Esophagus (tissue), 2 donors: ENCODE results near the gene SKA2. TPM values are rescaled to one million over a fixed set of nuclear protein-coding genes. Genes with fewer than 3 reads are reported as not detected.
A peak's percentile ranks its signal among the peaks of the same experiment; 100 is the strongest.

Experiments used
- H3K27ac ChIP-seq, 2 donors: one replicate each; pipeline ENCODE4 v1.5.1; 2013; ENCODE audit warnings: low read depth in 2 of 2, mild to moderate bottlenecking in 2 of 2, inconsistent platforms in 1 of 2, low read length in 1 of 2, moderate library complexity in 1 of 2
- H3K27me3 ChIP-seq, 2 donors: one replicate each; pipeline ENCODE4 v1.6.1; 2013; ENCODE audit warnings: low read length in 2 of 2, control low read depth in 1 of 2, mild to moderate bottlenecking in 1 of 2; ENCODE audit not compliant: insufficient read depth in 2 of 2, control insufficient read depth in 1 of 2
- H3K36me3 ChIP-seq, 2 donors: one replicate each; pipeline ENCODE4 v1.6.1; 2013; ENCODE audit warnings: low read length in 1 of 2; ENCODE audit not compliant: control insufficient read depth in 2 of 2, insufficient read depth in 2 of 2
- H3K4me1 ChIP-seq, 2 donors: one replicate each; pipeline ENCODE4 v1.6.1; 2013; ENCODE audit warnings: low read length in 1 of 2; ENCODE audit not compliant: control insufficient read depth in 2 of 2, insufficient read depth in 2 of 2
- H3K4me3 ChIP-seq, 2 donors: one replicate each; pipeline ENCODE4 v1.5.1; 2013; ENCODE audit warnings: low read length in 2 of 2, mild to moderate bottlenecking in 2 of 2, low read depth in 1 of 2, moderate library complexity in 1 of 2
- H3K9me3 ChIP-seq, 2 donors: one replicate each; pipeline ENCODE4 v1.6.1; 2013; ENCODE audit warnings: mild to moderate bottlenecking in 2 of 2, low read depth in 1 of 2, low read length in 1 of 2, moderate library complexity in 1 of 2; ENCODE audit not compliant: control insufficient read depth in 2 of 2, insufficient read depth in 1 of 2
- WGBS, 2 donors: extraction: QIAGEN DNeasy Blood & Tissue Kit; methylation state at CpG; one replicate each; pipeline ENCODE4 v1.1.7; 2013; 5-methylcytosine and 5-hydroxymethylcytosine counted together
- polyA plus RNA-seq, 2 donors: library from polyadenylated mRNA; stranded (reverse); fragments of 200-250 nt; gene quantifications; one replicate each; pipeline ENCODE4 v1.2.3, GENCODE V29; 2013
- donor health status: healthy with polysubstance abuse.
- donor health status: Bipolar disorder and iron deficiency.

The SKA2 gene
- polyA plus RNA-seq, 2 donors = 30.8 to 48.9 TPM

GRCh38 chr17:59131131-59131530, 23.9 kb downstream of the SKA2 start:
- 68 to 76% methylated on average over 1 of the region's 1 CpG for WGBS, 2 donors
- H3K27ac ChIP-seq = no peak overlapping the region
- no peaks in the 10 kb centered on the region for H3K36me3 ChIP-seq

DNA sequence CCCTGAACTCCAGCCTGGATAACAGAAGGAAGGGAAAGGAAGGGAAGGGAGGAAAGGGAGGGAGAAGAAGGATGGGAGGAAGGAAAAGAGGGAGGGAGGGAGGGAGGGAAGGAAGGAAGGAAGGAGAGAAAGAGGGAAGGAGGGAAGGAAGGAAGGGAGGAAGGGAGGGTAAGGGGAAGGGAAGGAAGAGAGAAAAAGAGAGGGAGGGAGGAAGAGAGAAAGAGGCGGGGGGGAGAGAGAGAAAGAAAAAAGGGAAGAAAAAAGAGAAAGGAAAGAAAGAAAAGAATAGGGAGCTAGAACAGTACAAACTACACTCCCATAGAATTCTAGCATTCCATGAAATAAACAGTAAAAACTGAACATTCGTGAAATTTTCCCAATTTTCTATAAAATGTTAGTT, 25.2 kb downstream of the SKA2 start:
- Histone ChIP-seq H3K27me3 (no peaks in the 10 kb centered on the region), H3K4me1 (no peaks in the 10 kb centered on the region), H3K9me3 (no peaks in the 10 kb centered on the region), H3K27ac (no peak overlapping the region), H3K4me3 (no peak overlapping the region), H3K36me3 (no peaks in the 10 kb centered on the region)
- WGBS, 2 donors = 50 to 72% methylated on average over 2 of the region's 2 CpGs

More at GRCh38 chr17:59131131-59131530, 23.9 kb downstream of the SKA2 start:
- no peaks in the 10 kb centered on the region for H3K9me3 ChIP-seq
- H3K4me1 ChIP-seq = no peaks in the 10 kb centered on the region
- H3K27me3 ChIP-seq = no peaks in the 10 kb centered on the region
- H3K4me3 ChIP-seq = no peak overlapping the region

DNA sequence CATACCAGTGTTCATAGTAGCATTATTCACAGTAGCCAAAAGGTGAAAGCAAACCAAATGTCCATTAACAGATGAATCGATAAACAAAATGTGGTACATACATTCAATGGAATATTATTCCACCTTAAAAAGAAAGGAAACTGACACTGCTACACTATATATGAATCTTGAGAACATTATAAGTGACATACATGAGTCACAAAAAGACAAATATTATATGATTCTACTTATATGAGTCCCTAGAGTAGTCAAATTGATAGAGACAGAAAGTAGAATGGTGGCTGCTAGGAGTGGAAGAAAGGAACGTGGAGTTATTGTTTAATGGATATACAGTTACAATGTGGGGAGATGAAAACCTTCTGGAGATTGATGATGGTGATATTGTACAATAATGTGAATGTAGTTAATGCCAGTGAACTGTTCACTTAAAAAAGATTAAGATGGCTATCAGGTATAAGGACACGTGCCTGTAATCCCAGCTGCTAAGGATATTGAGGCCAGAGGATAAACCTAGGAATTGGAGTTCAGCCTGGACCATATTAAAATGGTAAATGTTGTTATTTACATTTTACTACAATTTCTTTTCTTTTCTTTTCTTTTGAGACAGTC, 28.1 kb downstream of the SKA2 start:
- no peaks in the 10 kb centered on the region for H3K9me3 ChIP-seq
- WGBS, 2 donors = 59 to 74% methylated on average over 3 of the region's 3 CpGs

DNA sequence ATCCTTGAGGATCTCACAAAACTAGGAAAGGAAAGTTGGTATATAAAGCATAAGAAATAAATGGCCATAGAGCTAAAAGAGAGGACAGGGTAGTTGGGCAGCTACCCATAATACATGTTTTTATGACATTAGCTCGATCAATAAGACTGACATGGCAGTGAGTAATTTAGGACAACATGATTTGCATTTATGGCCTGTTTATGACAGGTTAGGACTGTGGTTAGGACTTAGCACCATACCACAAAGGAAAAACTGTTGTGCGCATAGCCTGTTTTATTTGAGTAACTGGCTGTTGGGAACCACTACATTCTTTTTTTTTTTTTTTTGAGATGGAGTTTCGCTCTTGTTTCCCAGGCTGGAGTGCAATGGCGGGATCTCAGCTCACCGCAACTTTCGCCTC, 30.3 kb downstream of the SKA2 start:
- no peaks in the 10 kb centered on the region for H3K4me1 ChIP-seq
- H3K9me3 ChIP-seq = no peaks in the 10 kb centered on the region
- no peaks in the 10 kb centered on the region for H3K27me3 ChIP-seq
- no peak overlapping the region for H3K27ac ChIP-seq
- WGBS, 2 donors = 91 to 96% methylated on average over 6 of the region's 6 CpGs
- H3K4me3 ChIP-seq = no peak overlapping the region
- H3K36me3 ChIP-seq = no peaks in the 10 kb centered on the region

More for the DNA sequence above, 28.1 kb downstream of the SKA2 start:
- Histone ChIP-seq H3K4me3 (no peak overlapping the region), H3K27ac (no peak overlapping the region), H3K4me1 (no peaks in the 10 kb centered on the region), H3K36me3 (no peaks in the 10 kb centered on the region), H3K27me3 (no peaks in the 10 kb centered on the region)

GRCh38 chr17:59121901-59122480, 33.0 kb downstream of the SKA2 start:
- Histone ChIP-seq H3K4me1 (no peaks in the 10 kb centered on the region), H3K27me3 (no peaks in the 10 kb centered on the region), H3K4me3 (no peak overlapping the region), H3K36me3 (no peaks in the 10 kb centered on the region), H3K9me3 (no peaks in the 10 kb centered on the region), H3K27ac (no peak overlapping the region)
- WGBS, 2 donors = 90 to 96% methylated on average over 9 of the region's 9 CpGs

- H3K36me3 ChIP-seq = no peaks in the 10 kb centered on the region
- no peaks in the 10 kb centered on the region for H3K27me3 ChIP-seq
- 91 to 94% methylated on average over 9 of the region's 9 CpGs for WGBS, 2 donors
- H3K9me3 ChIP-seq = no peaks in the 10 kb centered on the region
- no peaks in the 10 kb centered on the region for H3K4me1 ChIP-seq
- no peak overlapping the region for H3K27ac ChIP-seq
- H3K4me3 ChIP-seq = no peak overlapping the region
These were observed 39.5 kb downstream of the SKA2 start for GRCh38 chr17:59115474-59115873.

DNA sequence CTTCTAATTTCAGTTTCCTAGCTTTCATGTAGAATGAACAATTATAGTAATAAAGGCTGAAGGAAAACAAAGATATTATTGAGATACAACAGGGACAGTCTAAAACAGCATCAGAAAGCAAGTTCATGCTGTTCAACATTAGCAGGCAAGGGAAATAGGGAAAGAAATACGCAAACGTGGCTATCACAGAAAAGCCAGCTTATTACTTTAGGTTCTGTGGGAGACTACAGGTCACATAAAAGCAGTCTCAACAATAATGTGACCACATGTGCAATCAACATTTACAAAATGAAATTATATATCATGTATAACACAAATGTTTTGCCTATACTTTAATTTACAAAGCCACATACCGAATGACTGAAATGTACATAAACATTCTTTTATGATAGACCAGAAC, 43.4 kb downstream of the SKA2 start:
- no peak overlapping the region for H3K27ac ChIP-seq
- no peaks in the 10 kb centered on the region for H3K9me3 ChIP-seq
- WGBS, 2 donors = 83 to 84% methylated on average over 3 of the region's 3 CpGs
- H3K27me3 ChIP-seq = no peaks in the 10 kb centered on the region
- no peaks in the 10 kb centered on the region for H3K4me1 ChIP-seq
- H3K36me3 ChIP-seq = no peaks in the 10 kb centered on the region
- no peak overlapping the region for H3K4me3 ChIP-seq

- Histone ChIP-seq H3K9me3 (no peaks in the 10 kb centered on the region), H3K36me3 (no peaks in the 10 kb centered on the region)
These were observed 44.0 kb downstream of the SKA2 start for GRCh38 chr17:59110973-59111372.

GRCh38 chr17:59108400-59109102, 46.4 kb downstream of the SKA2 start:
- Histone ChIP-seq H3K4me1 (no peaks in the 10 kb centered on the region), H3K27me3 (no peaks in the 10 kb centered on the region), H3K36me3 (no peaks in the 10 kb centered on the region), H3K27ac (no peak overlapping the region), H3K9me3 (no peaks in the 10 kb centered on the region), H3K4me3 (no peak overlapping the region)
- 79 to 80% methylated on average over 7 of the region's 7 CpGs for WGBS, 2 donors

More at GRCh38 chr17:59110973-59111372, 44.0 kb downstream of the SKA2 start:
- no peak overlapping the region for H3K27ac ChIP-seq
- no peaks in the 10 kb centered on the region for H3K27me3 ChIP-seq
- H3K4me1 ChIP-seq = no peaks in the 10 kb centered on the region
- H3K4me3 ChIP-seq = no peak overlapping the region

GRCh38 chr17:59107306-59107670, 47.7 kb downstream of the SKA2 start:
- no peaks in the 10 kb centered on the region for H3K4me1 ChIP-seq
- H3K27me3 ChIP-seq = no peaks in the 10 kb centered on the region
- no peaks in the 10 kb centered on the region for H3K36me3 ChIP-seq
- H3K4me3 ChIP-seq = peak overlapping the region; percentile 81 to 88
- H3K9me3 ChIP-seq = no peaks in the 10 kb centered on the region
- H3K27ac ChIP-seq = peak overlapping the region; percentile 89 to 90
- 1 to 2% methylated on average over 10 of the region's 10 CpGs for WGBS, 2 donors
